ENCODE data around the gene TMEM267. TPM values are rescaled to one million over a fixed set of nuclear protein-coding genes. Genes with fewer than 3 reads are reported as not detected.

The TMEM267 gene
- total RNA-seq, 2 donors from 2014 or later, result 7.3 to 11.8 TPM

- H3K36me3 ChIP-seq, result no peaks in the 10 kb centered on the region
- intact Hi-C loops (cut with DNase I), result no loop called here
- no peaks in the 10 kb centered on the region for H3K4me1 ChIP-seq
- no peak overlapping the region for H3K4me3 ChIP-seq
- no peak for TF ChIP-seq CTCF (IDR thresholded peaks at IDR 0.05)
- peak overlapping the region; percentile 53 for H3K27ac ChIP-seq
- H3K9ac ChIP-seq (ENCODE audit: low read depth in 2 of 2, low read length in 2 of 2), result no peak overlapping the region
- DNase-seq, result peak; percentile 36
- no peaks in the 10 kb centered on the region for H3K27me3 ChIP-seq
- no peaks in the 10 kb centered on the region for H3K9me3 ChIP-seq
Measured at GRCh38 chr5:43497311-43498104, 13.8 kb upstream of the TMEM267 start.

GRCh38 chr5:43491326-43491725 lies 7.7 kb upstream of the TMEM267 start:
- no peak overlapping the region for H3K4me3 ChIP-seq
- no peaks in the 10 kb centered on the region for H3K9me3 ChIP-seq
- intact Hi-C loops (cut with DNase I), result no loop called here
- H3K36me3 ChIP-seq, result no peaks in the 10 kb centered on the region
- no peak for DNase-seq
- H3K27ac ChIP-seq, result no peak overlapping the region
- H3K9ac ChIP-seq (ENCODE audit: low read depth in 2 of 2, low read length in 2 of 2), result no peak overlapping the region
- no peak for TF ChIP-seq CTCF (IDR thresholded peaks at IDR 0.05)
- no peaks in the 10 kb centered on the region for H3K4me1 ChIP-seq
- H3K27me3 ChIP-seq, result no peaks in the 10 kb centered on the region

- H3K4me1 ChIP-seq, result peaks cover 7% of the 10 kb centered on the region
- intact Hi-C loops (cut with DNase I), result loop anchor here (10.0 kb wide), 2 partner anchors 68 to 372 kb away; partner anchors contain the start of gene PAIP1
- no peaks in the 10 kb centered on the region for H3K9me3 ChIP-seq
- H3K36me3 ChIP-seq, result no peaks in the 10 kb centered on the region
- H3K27ac ChIP-seq, result peak overlapping the region; percentile 96
- H3K4me3 ChIP-seq, result no peak overlapping the region
- H3K9ac ChIP-seq (ENCODE audit: low read depth in 2 of 2, low read length in 2 of 2), result no peak overlapping the region
- no peaks in the 10 kb centered on the region for H3K27me3 ChIP-seq
- TF ChIP-seq CTCF (IDR thresholded peaks at IDR 0.05), result no peak
- DNase-seq, result no peak
Measured at GRCh38 chr5:43486353-43486752, 2.7 kb upstream of the TMEM267 start.

- DNase-seq, result peak; percentile 30
- no peaks in the 10 kb centered on the region for H3K9me3 ChIP-seq
- no peak overlapping the region for H3K4me3 ChIP-seq
Measured at GRCh38 chr5:43485406-43485805, 1.7 kb upstream of the TMEM267 start.

More at GRCh38 chr5:43485406-43485805, 1.7 kb upstream of the TMEM267 start:
- Histone ChIP-seq H3K27ac (peak overlapping the region; percentile 96), H3K4me1 (peaks cover 7% of the 10 kb centered on the region), H3K9ac (ENCODE audit: low read depth in 2 of 2, low read length in 2 of 2) (no peak overlapping the region), H3K27me3 (no peaks in the 10 kb centered on the region), H3K36me3 (no peaks in the 10 kb centered on the region)
- intact Hi-C loops (cut with DNase I), result loop anchor here (10.0 kb wide), 2 partner anchors 69 to 371 kb away; partner anchors contain the start of gene PAIP1
- no peak for TF ChIP-seq CTCF (IDR thresholded peaks at IDR 0.05)

Data from colonic mucosa (tissue), 4 donors.